NCI-H510A (cell line): ENCODE measurements around the gene CDK2AP2.
A peak's percentile ranks its signal among the peaks of the same experiment; 100 is the strongest.
"Not testable (repeated sequence)": the region's sequence is repeated elsewhere in the genome, so short reads cannot be mapped to it uniquely, and the experiment has no call there.

ENCODE experiments used
- DNase-seq: peaks from one replicate; lab custom pipeline; 2025; lab: John Stamatoyannopoulos, UW

The CDK2AP2 gene

DNA sequence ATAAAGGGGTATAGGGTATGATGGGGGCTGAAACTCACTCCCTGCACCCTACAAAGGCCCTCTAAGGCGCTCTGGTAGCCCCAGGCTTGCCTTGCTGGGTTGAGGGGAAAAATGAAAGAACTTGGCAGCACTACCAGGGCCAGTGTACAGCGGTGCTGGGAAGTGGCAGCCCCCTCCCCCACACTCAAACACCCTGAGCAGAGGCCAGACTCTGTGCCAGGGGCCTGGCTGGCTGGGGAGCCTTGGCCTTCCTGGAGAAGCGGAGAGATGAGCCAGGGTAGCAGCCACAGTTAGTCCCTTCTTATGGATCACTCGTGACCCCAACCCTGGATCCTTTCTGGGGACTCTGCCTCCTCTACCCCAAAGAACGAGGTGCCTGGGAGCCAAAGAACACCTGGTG, 41.6 kb downstream of the CDK2AP2 start:
- no peak for DNase-seq

DNA sequence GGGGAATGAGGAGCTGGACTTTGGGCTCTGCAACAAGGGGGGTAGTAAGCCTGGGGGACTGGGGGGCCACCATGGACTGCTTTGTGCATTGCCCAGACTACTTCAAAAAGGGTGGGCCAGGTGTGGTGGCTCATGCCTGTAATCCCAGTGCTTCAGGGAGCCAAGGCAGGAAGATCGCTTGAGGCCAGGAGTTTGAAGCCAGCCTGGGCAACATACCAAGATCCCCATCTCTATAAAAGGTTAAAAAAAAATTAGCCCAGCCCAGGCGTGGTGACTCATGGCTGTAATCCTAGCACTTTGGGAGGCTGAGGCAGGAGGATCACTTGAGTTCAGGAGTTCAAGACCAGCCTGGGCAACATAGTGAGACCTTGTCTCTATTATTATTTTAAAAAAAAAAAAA, 42.4 kb downstream of the CDK2AP2 start:
- DNase-seq, result not testable (repeated sequence)

DNA sequence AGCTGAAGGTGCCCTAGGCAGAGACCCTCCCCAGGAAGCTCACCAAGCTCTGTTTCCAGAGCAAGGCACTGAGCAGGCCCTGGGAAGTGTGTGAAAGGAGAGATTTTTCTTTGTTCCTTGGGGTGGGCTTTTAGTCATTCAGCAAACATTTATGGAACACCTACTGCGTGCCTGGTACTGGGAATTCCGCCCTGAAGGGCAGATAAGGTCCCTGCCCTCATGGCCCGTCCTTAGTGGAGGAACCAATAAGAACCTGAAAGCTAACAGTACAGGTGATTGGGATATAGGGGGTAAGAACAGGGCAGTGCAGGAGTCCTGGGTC, 42.8 kb downstream of the CDK2AP2 start:
- no peak for DNase-seq

DNA sequence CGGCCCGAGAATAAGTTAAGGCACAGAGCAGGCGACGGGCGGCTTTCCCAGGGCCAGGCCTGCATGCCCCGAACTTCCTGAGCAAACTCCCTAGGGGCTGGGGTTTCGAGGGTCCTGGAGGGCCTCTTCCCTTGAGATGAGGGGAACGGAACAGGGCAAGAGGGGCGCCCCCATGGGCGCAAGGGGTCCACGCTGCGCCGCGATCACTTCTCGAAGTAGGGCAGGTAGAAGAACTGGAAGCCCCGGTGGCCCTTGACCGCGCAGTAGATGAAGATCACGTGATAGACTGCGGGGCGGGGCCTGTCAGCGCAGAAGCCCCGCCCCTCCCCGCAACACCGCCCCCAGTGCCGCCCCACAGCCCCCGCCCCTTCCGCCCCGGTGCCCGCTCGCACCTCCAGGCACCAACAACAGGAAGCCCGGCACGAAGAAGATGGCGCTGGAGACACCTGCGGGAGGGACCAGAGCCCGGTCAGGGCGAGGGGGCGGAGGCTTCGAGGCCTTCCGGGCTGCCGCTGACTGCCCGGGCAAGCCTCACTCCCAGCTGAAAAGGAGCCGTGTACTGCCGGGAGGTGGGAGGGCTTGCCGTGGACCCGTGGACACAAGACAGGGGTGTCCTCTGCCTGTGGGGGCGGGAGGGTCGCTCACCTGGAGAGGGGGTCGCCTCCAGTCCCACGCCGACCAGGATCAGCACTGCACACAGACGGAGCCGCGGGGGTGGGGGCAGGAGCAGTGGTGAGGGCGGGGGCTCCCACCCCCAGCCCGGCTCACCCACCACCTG, 43.4 kb downstream of the CDK2AP2 start:
- DNase-seq, result peak; percentile 33

DNA sequence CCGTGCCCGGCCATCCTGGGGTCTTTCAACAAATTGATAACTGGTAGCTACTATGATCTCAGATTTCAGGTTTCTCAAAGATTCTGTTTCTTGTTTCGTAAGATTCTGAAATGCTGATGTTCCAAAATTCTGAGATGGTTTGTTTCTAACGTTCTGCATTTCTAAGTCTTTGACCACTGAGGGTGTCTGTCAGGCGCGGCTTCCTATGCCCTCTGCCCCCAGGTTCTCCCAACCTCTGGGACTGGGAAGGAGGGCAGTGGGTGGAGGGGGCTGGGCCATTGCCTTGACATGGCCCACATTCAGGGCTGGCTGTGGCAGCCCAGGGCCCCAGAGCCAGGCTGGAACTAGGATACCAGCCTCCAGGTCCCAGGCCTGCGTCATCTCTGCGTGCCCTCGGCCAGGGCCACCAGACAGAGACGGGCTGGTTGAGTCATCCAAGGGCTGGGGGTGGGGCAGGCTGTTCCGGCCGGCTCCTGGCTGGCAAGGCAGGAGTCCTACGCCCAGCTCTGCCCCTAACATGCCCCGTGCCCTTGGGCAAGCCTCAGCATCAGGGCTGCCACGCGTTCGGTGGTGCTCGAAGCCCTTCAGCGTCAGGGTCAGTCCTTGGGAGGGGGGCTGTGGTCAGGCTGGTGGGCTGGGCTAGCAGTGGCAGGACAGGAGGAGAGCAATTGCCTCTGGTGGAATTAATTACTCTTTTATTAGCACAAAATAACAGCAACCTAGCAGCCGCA, 44.1 kb downstream of the CDK2AP2 start:
- DNase-seq, result no peak

DNA sequence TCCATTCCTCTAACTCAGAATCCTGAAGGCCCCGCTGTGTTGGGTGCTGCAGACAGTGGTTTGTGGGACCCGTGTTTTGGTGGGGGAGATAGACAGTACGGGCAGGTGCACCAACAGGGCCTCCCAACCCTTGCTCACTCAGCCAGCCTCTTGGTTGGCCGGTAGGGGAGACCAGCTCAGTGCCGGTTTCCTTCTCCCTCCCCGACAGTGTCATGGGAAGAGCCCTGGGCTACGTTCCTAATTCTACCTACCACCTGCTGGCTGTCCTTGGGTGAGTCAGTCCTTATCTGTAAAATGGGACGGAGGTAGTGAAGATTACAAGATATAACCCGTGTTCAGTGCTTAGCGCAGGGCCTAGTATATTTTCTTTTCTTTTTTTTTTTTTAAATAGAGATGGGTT, 44.8 kb downstream of the CDK2AP2 start:
- DNase-seq, result no peak

DNA sequence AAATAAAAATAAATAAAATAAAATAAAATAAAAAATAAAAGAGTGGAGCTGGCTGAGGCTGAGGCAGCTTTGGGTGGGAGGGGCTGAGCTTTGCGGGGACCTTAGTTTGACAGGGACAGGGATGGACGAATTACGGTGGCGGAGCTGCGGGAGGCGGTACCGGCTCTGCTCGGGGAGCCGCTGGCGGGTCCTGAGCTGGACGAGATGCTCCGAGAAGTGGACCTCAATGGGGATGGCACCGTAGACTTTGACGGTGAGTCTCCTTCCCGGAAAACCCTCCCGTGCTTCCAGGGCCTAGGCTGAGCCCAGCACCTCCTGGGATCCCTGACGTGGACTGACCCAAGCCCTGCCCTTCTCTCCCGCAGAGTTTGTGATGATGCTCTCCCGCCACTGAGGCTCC, 49.7 kb downstream of the CDK2AP2 start:
- DNase-seq, result no peak

DNA sequence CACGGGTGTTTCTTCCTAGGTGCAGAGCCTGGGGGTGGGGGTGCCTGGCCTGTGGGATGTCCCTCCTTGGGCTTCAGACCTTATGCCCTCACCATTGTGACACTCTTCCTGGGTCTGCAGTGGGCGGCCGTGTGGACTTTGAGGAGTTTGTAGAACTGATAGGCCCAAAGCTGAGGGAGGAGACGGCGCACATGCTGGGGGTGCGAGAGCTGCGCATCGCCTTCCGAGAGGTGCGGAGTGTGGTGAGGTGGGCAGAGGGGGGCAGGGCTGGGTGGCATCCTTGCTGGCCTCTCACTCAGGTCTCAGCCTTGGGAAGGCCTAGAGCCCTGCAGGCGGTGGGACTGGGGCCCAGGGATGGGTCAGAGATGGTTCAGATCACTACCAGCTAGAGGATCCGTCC, 50.5 kb downstream of the CDK2AP2 start:
- no peak for DNase-seq
